Measurements from ENCODE around the gene SIRPB2.

DNA sequence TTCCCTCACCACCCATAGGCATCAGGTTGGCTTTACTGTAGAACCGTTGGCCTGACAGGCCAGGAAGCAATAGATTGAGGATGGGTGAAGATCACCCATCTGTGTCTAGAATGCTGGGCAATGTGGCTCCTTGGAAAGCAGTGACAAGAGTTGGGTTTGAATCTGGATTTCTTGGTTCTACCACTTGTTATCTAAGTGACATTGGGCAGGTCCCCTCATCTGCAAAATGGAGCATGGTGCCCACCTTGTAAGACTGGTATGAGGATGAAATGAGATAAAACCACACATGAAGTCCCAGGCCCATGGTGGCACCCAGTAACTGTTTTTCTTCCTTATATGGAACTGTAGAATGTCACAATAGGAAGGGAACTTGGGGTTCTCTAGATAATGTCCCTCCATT, 22.6 kb upstream of the SIRPB2 start:
- TF ChIP-seq, protein P1, sequence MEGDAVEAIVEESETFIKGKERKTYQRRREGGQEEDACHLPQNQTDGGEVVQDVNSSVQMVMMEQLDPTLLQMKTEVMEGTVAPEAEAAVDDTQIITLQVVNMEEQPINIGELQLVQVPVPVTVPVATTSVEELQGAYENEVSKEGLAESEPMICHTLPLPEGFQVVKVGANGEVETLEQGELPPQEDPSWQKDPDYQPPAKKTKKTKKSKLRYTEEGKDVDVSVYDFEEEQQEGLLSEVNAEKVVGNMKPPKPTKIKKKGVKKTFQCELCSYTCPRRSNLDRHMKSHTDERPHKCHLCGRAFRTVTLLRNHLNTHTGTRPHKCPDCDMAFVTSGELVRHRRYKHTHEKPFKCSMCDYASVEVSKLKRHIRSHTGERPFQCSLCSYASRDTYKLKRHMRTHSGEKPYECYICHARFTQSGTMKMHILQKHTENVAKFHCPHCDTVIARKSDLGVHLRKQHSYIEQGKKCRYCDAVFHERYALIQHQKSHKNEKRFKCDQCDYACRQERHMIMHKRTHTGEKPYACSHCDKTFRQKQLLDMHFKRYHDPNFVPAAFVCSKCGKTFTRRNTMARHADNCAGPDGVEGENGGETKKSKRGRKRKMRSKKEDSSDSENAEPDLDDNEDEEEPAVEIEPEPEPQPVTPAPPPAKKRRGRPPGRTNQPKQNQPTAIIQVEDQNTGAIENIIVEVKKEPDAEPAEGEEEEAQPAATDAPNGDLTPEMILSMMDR (IDR thresholded peaks at IDR 0.05; ENCODE audit: poor library complexity), result no peak
- TF ChIP-seq EZH2 (IDR thresholded peaks at IDR 0.05; ENCODE audit: borderline replicate concordance), result no peak
